Common myeloid progenitor, CD34-positive (primary cell): ENCODE measurements around the gene VPS13D.

Source experiments
- CTCF ChIA-PET: fragments of 350-600 bp; sonication (Branson Sonifier 250); formaldehyde crosslinking; loops from one replicate; lab custom pipeline; 2021; ENCODE audit warnings: antibody characterized with exemption; lab: Charles Lee
- POLR2A ChIA-PET: fragments of 350-600 bp; sonication (Branson Sonifier 250); formaldehyde crosslinking; loops from one replicate; lab custom pipeline; 2021; ENCODE audit warnings: antibody characterized with exemption; lab: Charles Lee
- DNase-seq, 3 donors: peaks; one replicate each; pipeline versions ENCODE4 v3.0.0 to v3.0.0-alpha.2; 2013
- H3K27ac ChIP-seq, 2 experiments: 1 replicate in 1 of 2; 2 replicates in 1 of 2; pipeline ENCODE4 v1.7.0; 2013; ENCODE audit warnings: inconsistent platforms in 2 of 2, low read length in 2 of 2, mild to moderate bottlenecking in 2 of 2, low read depth in 1 of 2, moderate library complexity in 1 of 2; ENCODE audit not compliant: severe bottlenecking in 2 of 2, insufficient read depth in 1 of 2, poor library complexity in 1 of 2
- H3K27me3 ChIP-seq, 5 experiments: replicated peaks in 2 of 5; 1 replicate in 3 of 5; 2 replicates in 2 of 5; pipeline versions ENCODE4 v1.6.1 to v1.7.0; 2013; ENCODE audit warnings: low read length in 4 of 5, mild to moderate bottlenecking in 2 of 5, moderate library complexity in 2 of 5, inconsistent platforms in 1 of 5; ENCODE audit not compliant: insufficient read depth in 5 of 5, control insufficient read depth in 4 of 5
- H3K36me3 ChIP-seq, 4 experiments: 1 replicate in 2 of 4; 2 replicates in 2 of 4; pipeline versions ENCODE4 v1.6.1 to v1.7.0; 2013; ENCODE audit warnings: low read length in 3 of 4, control low read depth in 1 of 4, mild to moderate bottlenecking in 1 of 4; ENCODE audit not compliant: control insufficient read depth in 4 of 4, insufficient read depth in 4 of 4
- H3K4me1 ChIP-seq, 4 experiments: 1 replicate in 3 of 4; 2 replicates in 1 of 4; pipeline versions ENCODE4 v1.6.1 to v1.7.1; 2013; ENCODE audit warnings: low read length in 3 of 4, mild to moderate bottlenecking in 3 of 4, control low read depth in 1 of 4, inconsistent platforms in 1 of 4, moderate library complexity in 1 of 4; ENCODE audit not compliant: control insufficient read depth in 4 of 4, insufficient read depth in 4 of 4; ENCODE audit errors: control extremely low read depth in 1 of 4
- H3K4me3 ChIP-seq, 7 experiments: 1 replicate in 4 of 7; 2 replicates in 3 of 7; pipeline versions ENCODE4 v1.5.1 to v1.7.0; 2013; ENCODE audit warnings: mild to moderate bottlenecking in 7 of 7, low read length in 6 of 7, moderate library complexity in 6 of 7, inconsistent platforms in 2 of 7, low read depth in 2 of 7, control low read depth in 1 of 7; ENCODE audit not compliant: insufficient read depth in 4 of 7, control insufficient read depth in 1 of 7; ENCODE audit errors: extremely low read depth in 1 of 7
- H3K9me3 ChIP-seq, 5 experiments: 1 replicate in 4 of 5; 2 replicates in 1 of 5; pipeline versions ENCODE4 v1.6.1 to v1.7.1; 2013; ENCODE audit warnings: low read length in 4 of 5, mild to moderate bottlenecking in 2 of 5, inconsistent platforms in 1 of 5, low read depth in 1 of 5, moderate library complexity in 1 of 5; ENCODE audit not compliant: control insufficient read depth in 4 of 5, insufficient read depth in 2 of 5; ENCODE audit errors: control extremely low read depth in 1 of 5
- WGBS: methylation state at CpG from one replicate; pipeline ENCODE4 v1.1.5; 2013; ENCODE audit not compliant: insufficient coverage; 5-methylcytosine and 5-hydroxymethylcytosine counted together

VPS13D gene

GRCh38 chr1:12541274-12542137 is 311.7 kb downstream of the VPS13D start:
- ChIA-PET CTCF (no interaction called here), POLR2A (no interaction called here)
- Histone ChIP-seq H3K4me3 (no peak overlapping the region), H3K36me3 (no peaks in the 10 kb centered on the region), H3K27ac (no peak overlapping the region), H3K4me1 (no peaks in the 10 kb centered on the region), H3K27me3 (peaks cover 0 to 19% (median 2%) of the 10 kb centered on the region in 5 experiments), H3K9me3 (peaks cover 0 to 4% (median 0%) of the 10 kb centered on the region in 5 experiments)
- DNase-seq: no peak
- 88% methylated on average over 12 of the region's 17 CpGs for WGBS

- H3K36me3 ChIP-seq: no peaks in the 10 kb centered on the region
- no peak overlapping the region for H3K4me3 ChIP-seq
- no peak for DNase-seq
- POLR2A ChIA-PET: no interaction called here
- H3K9me3 ChIP-seq: peaks cover 0 to 3% (median 0%) of the 10 kb centered on the region in 5 experiments
- H3K4me1 ChIP-seq: no peaks in the 10 kb centered on the region
- 97% methylated on average over 9 of the region's 9 CpGs for WGBS
- CTCF ChIA-PET: no interaction called here
- peaks cover 0 to 19% (median 2%) of the 10 kb centered on the region in 5 experiments for H3K27me3 ChIP-seq
- H3K27ac ChIP-seq: no peak overlapping the region
Observed at GRCh38 chr1:12542138-12542465, 312.3 kb downstream of the VPS13D start.

GRCh38 chr1:12542616-12543592 is 313.1 kb downstream of the VPS13D start:
- H3K4me1 ChIP-seq: no peaks in the 10 kb centered on the region
- no peak overlapping the region for H3K27ac ChIP-seq
- WGBS: 96% methylated on average over 3 of the region's 9 CpGs
- H3K4me3 ChIP-seq: no peak overlapping the region
- DNase-seq: no peak
- peaks cover 0 to 19% (median 2%) of the 10 kb centered on the region in 5 experiments for H3K27me3 ChIP-seq
- CTCF ChIA-PET: no interaction called here
- no peaks in the 10 kb centered on the region for H3K36me3 ChIP-seq
- H3K9me3 ChIP-seq: no peaks in the 10 kb centered on the region
- POLR2A ChIA-PET: no interaction called here

- CTCF ChIA-PET: no interaction called here
- DNase-seq: no peak
- no peaks in the 10 kb centered on the region for H3K36me3 ChIP-seq
- POLR2A ChIA-PET: no interaction called here
- H3K4me3 ChIP-seq: no peak overlapping the region
- no peaks in the 10 kb centered on the region for H3K4me1 ChIP-seq
- H3K9me3 ChIP-seq: no peaks in the 10 kb centered on the region
- 100% methylated on average over 6 of the region's 9 CpGs for WGBS
- no peak overlapping the region for H3K27ac ChIP-seq
- H3K27me3 ChIP-seq: peaks cover 0 to 19% (median 2%) of the 10 kb centered on the region in 5 experiments
Observed at GRCh38 chr1:12543740-12544154, 313.9 kb downstream of the VPS13D start.

GRCh38 chr1:12544357-12544756 is 314.5 kb downstream of the VPS13D start:
- Histone ChIP-seq H3K27me3 (peaks cover 0 to 15% (median 2%) of the 10 kb centered on the region in 5 experiments), H3K36me3 (no peaks in the 10 kb centered on the region), H3K27ac (no peak overlapping the region), H3K4me1 (no peaks in the 10 kb centered on the region), H3K4me3 (no peak overlapping the region), H3K9me3 (no peaks in the 10 kb centered on the region)
- ChIA-PET CTCF (no interaction called here), POLR2A (no interaction called here)
- 91% methylated on average over 2 of the region's 4 CpGs for WGBS
- no peak for DNase-seq

- 34% methylated on average over 7 of the region's 8 CpGs for WGBS
- no peak overlapping the region for H3K27ac ChIP-seq
- no peak overlapping the region for H3K4me3 ChIP-seq
- H3K4me1 ChIP-seq: no peaks in the 10 kb centered on the region
- H3K36me3 ChIP-seq: no peaks in the 10 kb centered on the region
- peaks cover 0 to 10% (median 2%) of the 10 kb centered on the region in 5 experiments for H3K27me3 ChIP-seq
- H3K9me3 ChIP-seq: no peaks in the 10 kb centered on the region
- POLR2A ChIA-PET: no interaction called here
- CTCF ChIA-PET: no interaction called here
- DNase-seq: no peak
Observed at GRCh38 chr1:12544992-12545391, 315.2 kb downstream of the VPS13D start.
